ENCODE measurements around the gene TBC1D1.

DNA sequence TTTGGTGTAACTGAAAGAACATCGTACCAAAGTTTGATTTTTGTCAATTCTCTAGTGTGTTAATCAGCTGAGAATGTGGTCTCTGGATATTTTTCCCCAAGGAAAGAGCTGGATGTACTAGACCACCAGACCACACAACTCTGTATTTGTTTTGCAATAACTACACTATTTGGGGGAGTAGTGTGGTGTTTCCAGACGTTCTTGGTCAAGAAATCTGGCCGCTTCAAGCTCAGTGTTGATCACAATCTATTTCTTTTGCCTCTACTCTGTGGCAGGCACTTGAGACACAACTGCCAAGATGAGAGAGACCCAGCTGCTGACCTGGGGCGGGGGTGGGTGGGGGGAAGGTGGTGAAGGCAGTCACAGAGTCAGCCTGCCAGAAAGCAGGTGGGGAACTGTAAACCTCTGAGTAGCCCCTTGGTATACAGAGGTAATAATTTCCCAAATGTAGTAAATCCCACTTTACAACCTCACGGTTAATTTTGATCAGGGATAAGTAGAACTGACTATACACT is 99.9 kb downstream of the TBC1D1 start:
- TF ChIP-seq, protein P1, sequence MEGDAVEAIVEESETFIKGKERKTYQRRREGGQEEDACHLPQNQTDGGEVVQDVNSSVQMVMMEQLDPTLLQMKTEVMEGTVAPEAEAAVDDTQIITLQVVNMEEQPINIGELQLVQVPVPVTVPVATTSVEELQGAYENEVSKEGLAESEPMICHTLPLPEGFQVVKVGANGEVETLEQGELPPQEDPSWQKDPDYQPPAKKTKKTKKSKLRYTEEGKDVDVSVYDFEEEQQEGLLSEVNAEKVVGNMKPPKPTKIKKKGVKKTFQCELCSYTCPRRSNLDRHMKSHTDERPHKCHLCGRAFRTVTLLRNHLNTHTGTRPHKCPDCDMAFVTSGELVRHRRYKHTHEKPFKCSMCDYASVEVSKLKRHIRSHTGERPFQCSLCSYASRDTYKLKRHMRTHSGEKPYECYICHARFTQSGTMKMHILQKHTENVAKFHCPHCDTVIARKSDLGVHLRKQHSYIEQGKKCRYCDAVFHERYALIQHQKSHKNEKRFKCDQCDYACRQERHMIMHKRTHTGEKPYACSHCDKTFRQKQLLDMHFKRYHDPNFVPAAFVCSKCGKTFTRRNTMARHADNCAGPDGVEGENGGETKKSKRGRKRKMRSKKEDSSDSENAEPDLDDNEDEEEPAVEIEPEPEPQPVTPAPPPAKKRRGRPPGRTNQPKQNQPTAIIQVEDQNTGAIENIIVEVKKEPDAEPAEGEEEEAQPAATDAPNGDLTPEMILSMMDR (IDR thresholded peaks at IDR 0.05): no peak
- TF ChIP-seq POLR2AphosphoS5 (IDR thresholded peaks at IDR 0.05): no peak
- no peak for TF ChIP-seq POLR2A (IDR thresholded peaks at IDR 0.05)
- TF ChIP-seq EP300 (IDR thresholded peaks at IDR 0.05; ENCODE audit: low read depth): no peak

All from transverse colon (tissue), 4 donors.